ENCODE results near the gene RUNX2. TPM values are rescaled to one million over a fixed set of nuclear protein-coding genes. Genes with fewer than 3 reads are reported as not detected.
"Not testable (repeated sequence)": the region's sequence is repeated elsewhere in the genome, so short reads cannot be mapped to it uniquely, and the experiment has no call there.

The RUNX2 gene
- polyA plus RNA-seq (0.46 TPM in 1 of 2 replicates, not detected in the other), polyA minus RNA-seq (not detected in 2 replicates)

DNA sequence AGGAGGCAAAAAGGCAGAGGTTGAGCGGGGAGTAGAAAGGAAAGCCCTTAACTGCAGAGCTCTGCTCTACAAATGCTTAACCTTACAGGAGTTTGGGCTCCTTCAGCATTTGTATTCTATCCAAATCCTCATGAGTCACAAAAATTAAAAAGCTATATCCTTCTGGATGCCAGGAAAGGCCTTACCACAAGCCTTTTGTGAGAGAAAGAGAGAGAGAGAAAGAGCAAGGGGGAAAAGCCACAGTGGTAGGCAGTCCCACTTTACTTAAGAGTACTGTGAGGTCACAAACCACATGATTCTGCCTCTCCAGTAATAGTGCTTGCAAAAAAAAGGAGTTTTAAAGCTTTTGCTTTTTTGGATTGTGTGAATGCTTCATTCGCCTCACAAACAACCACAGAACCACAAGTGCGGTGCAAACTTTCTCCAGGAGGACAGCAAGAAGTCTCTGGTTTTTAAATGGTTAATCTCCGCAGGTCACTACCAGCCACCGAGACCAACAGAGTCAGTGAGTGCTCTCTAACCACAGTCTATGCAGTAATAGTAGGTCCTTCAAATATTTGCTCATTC, at the start of gene RUNX2:
RUNX2 (plus strand) TSS at position 375 of the 567 bp plus-strand sequence. CDS start 397 bp downstream, outside the sequence.
- Histone ChIP-seq H3K4me3 (ENCODE audit: low read length) (no peak within 1 kb of the TSS), H3K27me3 (ENCODE audit: insufficient read depth, low read depth, low read length) (no peaks in the 10 kb centered on the region), H2AFZ (ENCODE audit: low read depth, low read length) (no peak within 1 kb of the TSS), H3K79me2 (replicated peaks; ENCODE audit: insufficient read depth, low read length) (no peaks in the 10 kb centered on the region), H3K9ac (ENCODE audit: low read length) (no peak within 1 kb of the TSS), H3K27ac (ENCODE audit: low read length) (no peak within 1 kb of the TSS), H3K9me3 (ENCODE audit: low read length) (no peaks in the 10 kb centered on the region), H3K36me3 (ENCODE audit: insufficient read depth, low read length) (no peaks in the 10 kb centered on the region), H4K20me1 (ENCODE audit: insufficient read depth) (no peaks in the 10 kb centered on the region), H3K4me2 (ENCODE audit: low read length) (no peak within 1 kb of the TSS), H3F3A (ENCODE audit: insufficient read depth, low read length, poor library complexity, severe bottlenecking) (no peaks in the 10 kb centered on the region), H3K9me2 (ENCODE audit: insufficient read depth, low read length) (no peaks in the 10 kb centered on the region)
- TF ChIP-seq SMC3 (conservative IDR thresholded peaks at IDR 0.05; ENCODE audit: poor library complexity) (no peak), RAD21 (conservative IDR thresholded peaks at IDR 0.05) (no peak), EZH2 (IDR thresholded peaks at IDR 0.05; ENCODE audit: borderline replicate concordance, insufficient read depth, low read length, poor library complexity, severe bottlenecking) (no peak), MXI1 (conservative IDR thresholded peaks at IDR 0.05; ENCODE audit: poor library complexity, severe bottlenecking) (no peak), POLR2AphosphoS5 (IDR thresholded peaks at IDR 0.05) (no peak), REST (IDR thresholded peaks at IDR 0.05; ENCODE audit: borderline replicate concordance) (no peak), EP300 (conservative IDR thresholded peaks at IDR 0.05; ENCODE audit: poor library complexity, severe bottlenecking) (no peak)
- TF ChIP-seq, protein P1, sequence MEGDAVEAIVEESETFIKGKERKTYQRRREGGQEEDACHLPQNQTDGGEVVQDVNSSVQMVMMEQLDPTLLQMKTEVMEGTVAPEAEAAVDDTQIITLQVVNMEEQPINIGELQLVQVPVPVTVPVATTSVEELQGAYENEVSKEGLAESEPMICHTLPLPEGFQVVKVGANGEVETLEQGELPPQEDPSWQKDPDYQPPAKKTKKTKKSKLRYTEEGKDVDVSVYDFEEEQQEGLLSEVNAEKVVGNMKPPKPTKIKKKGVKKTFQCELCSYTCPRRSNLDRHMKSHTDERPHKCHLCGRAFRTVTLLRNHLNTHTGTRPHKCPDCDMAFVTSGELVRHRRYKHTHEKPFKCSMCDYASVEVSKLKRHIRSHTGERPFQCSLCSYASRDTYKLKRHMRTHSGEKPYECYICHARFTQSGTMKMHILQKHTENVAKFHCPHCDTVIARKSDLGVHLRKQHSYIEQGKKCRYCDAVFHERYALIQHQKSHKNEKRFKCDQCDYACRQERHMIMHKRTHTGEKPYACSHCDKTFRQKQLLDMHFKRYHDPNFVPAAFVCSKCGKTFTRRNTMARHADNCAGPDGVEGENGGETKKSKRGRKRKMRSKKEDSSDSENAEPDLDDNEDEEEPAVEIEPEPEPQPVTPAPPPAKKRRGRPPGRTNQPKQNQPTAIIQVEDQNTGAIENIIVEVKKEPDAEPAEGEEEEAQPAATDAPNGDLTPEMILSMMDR (IDR thresholded peaks at IDR 0.05; ENCODE audit: poor library complexity, severe bottlenecking), result no peak

DNA sequence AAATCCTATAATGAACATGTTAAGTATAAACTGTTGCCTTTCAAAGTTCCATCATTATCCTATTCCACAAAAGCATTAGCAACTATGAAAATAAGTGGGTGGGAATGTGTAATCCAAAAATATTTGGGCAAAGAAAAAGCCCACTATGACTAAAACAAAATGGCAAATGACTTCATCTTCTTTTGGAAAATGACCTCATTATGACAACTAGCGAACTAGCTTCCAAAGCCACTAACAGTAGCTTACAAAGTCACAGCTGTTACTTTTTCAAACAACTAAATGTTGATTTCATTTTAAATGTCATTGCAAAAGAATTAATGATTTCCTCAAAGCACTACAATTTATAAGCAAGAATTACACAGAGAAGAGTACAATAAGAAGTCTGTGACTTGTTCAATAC, 49.8 kb upstream of the RUNX2 start:
- Histone ChIP-seq H4K20me1 (ENCODE audit: insufficient read depth) (no peaks in the 10 kb centered on the region), H3K9me2 (ENCODE audit: insufficient read depth, low read length) (no peaks in the 10 kb centered on the region), H3K9me3 (ENCODE audit: low read length) (peaks cover 3% of the 10 kb centered on the region), H3K9ac (ENCODE audit: low read length) (no peak overlapping the region), H3K27me3 (ENCODE audit: insufficient read depth, low read depth, low read length) (no peaks in the 10 kb centered on the region), H3K4me3 (ENCODE audit: low read length) (no peak overlapping the region), H3K4me2 (ENCODE audit: low read length) (no peak overlapping the region), H3F3A (ENCODE audit: insufficient read depth, low read length, poor library complexity, severe bottlenecking) (no peaks in the 10 kb centered on the region), H3K36me3 (ENCODE audit: insufficient read depth, low read length) (no peaks in the 10 kb centered on the region), H3K79me2 (replicated peaks; ENCODE audit: insufficient read depth, low read length) (no peaks in the 10 kb centered on the region), H3K27ac (ENCODE audit: low read length) (no peak overlapping the region), H2AFZ (ENCODE audit: low read depth, low read length) (no peak overlapping the region)
- no peak for TF ChIP-seq MXI1 (conservative IDR thresholded peaks at IDR 0.05; ENCODE audit: poor library complexity, severe bottlenecking)
- TF ChIP-seq POLR2AphosphoS5 (IDR thresholded peaks at IDR 0.05), result no peak
- TF ChIP-seq EP300 (conservative IDR thresholded peaks at IDR 0.05; ENCODE audit: poor library complexity, severe bottlenecking), result no peak
- TF ChIP-seq RAD21 (conservative IDR thresholded peaks at IDR 0.05), result no peak
- TF ChIP-seq, protein P1 (IDR thresholded peaks at IDR 0.05; ENCODE audit: poor library complexity, severe bottlenecking), result no peak

- not testable (repeated sequence) for H3K9ac ChIP-seq (ENCODE audit: low read length); H3K36me3 ChIP-seq (ENCODE audit: insufficient read depth, low read length); H3F3A ChIP-seq (ENCODE audit: insufficient read depth, low read length, poor library complexity, severe bottlenecking); H3K27me3 ChIP-seq (ENCODE audit: insufficient read depth, low read depth, low read length); H3K9me3 ChIP-seq (ENCODE audit: low read length); H3K4me3 ChIP-seq (ENCODE audit: low read length); H3K27ac ChIP-seq (ENCODE audit: low read length); H3K79me2 ChIP-seq (replicated peaks; ENCODE audit: insufficient read depth, low read length); H3K4me2 ChIP-seq (ENCODE audit: low read length); H3K9me2 ChIP-seq (ENCODE audit: insufficient read depth, low read length); H4K20me1 ChIP-seq (ENCODE audit: insufficient read depth); H2AFZ ChIP-seq (ENCODE audit: low read depth, low read length)
Observed at GRCh38 chr6:45286707-45287106, 41.4 kb upstream of the RUNX2 start.
